Mesenchymal stem cell (in vitro differentiated cells and primary cell): ENCODE measurements around the gene TGFBR1.
"Not testable (repeated sequence)": the region's sequence is repeated elsewhere in the genome, so short reads cannot be mapped to it uniquely, and the experiment has no call there.

Source experiments
- DNase-seq: peaks from one replicate; pipeline ENCODE4 v3.0.0-alpha.2; 2013
- H2AFZ ChIP-seq: one replicate; pipeline ENCODE4 v1.6.1; 2013; ENCODE audit warnings: low read depth, mild to moderate bottlenecking, control low read depth, inconsistent platforms, low read length, moderate library complexity
- H2AK5ac ChIP-seq: 2 replicates; pipeline ENCODE4 v1.6.1; 2013; ENCODE audit warnings: low read length, moderate library complexity, mild to moderate bottlenecking, inconsistent platforms; ENCODE audit not compliant: severe bottlenecking
- H2BK120ac ChIP-seq: one replicate; pipeline ENCODE4 v1.6.1; 2013; ENCODE audit warnings: low read depth, mild to moderate bottlenecking, inconsistent platforms, low read length, moderate library complexity
- H2BK12ac ChIP-seq, 2 experiments: one replicate each; pipeline ENCODE4 v1.6.1; 2013; ENCODE audit warnings: inconsistent platforms in 2 of 2, low read length in 2 of 2, mild to moderate bottlenecking in 2 of 2, moderate library complexity in 2 of 2, control low read depth in 1 of 2
- H2BK15ac ChIP-seq: one replicate; pipeline ENCODE4 v1.6.1; 2013; ENCODE audit warnings: mild to moderate bottlenecking, low read depth, inconsistent platforms; ENCODE audit not compliant: poor library complexity, severe bottlenecking
- H2BK5ac ChIP-seq: 2 replicates; pipeline ENCODE4 v1.6.1; 2013; ENCODE audit warnings: low read depth, mild to moderate bottlenecking, low read length, control low read depth, inconsistent platforms; ENCODE audit not compliant: poor library complexity, severe bottlenecking
- H3K14ac ChIP-seq, 2 experiments: one replicate each; pipeline ENCODE4 v1.6.1; 2013; ENCODE audit warnings: inconsistent platforms in 2 of 2, low read length in 2 of 2, control low read depth in 1 of 2, mild to moderate bottlenecking in 1 of 2, moderate library complexity in 1 of 2
- H3K18ac ChIP-seq, 2 experiments: one replicate each; pipeline ENCODE4 v1.6.1; 2013; ENCODE audit warnings: inconsistent platforms in 2 of 2, low read length in 2 of 2, control low read depth in 1 of 2, low read depth in 1 of 2, mild to moderate bottlenecking in 1 of 2
- H3K23ac ChIP-seq, 2 experiments: one replicate each; pipeline ENCODE4 v1.6.1; 2013; ENCODE audit warnings: inconsistent platforms in 2 of 2, low read length in 2 of 2, mild to moderate bottlenecking in 2 of 2, moderate library complexity in 2 of 2, control low read depth in 1 of 2
- H3K27ac ChIP-seq: 2 replicates; pipeline ENCODE4 v1.5.1; 2013; ENCODE audit warnings: mild to moderate bottlenecking, moderate library complexity, low read length, control low read depth, inconsistent platforms; ENCODE audit not compliant: poor library complexity, severe bottlenecking
- H3K27me3 ChIP-seq, 2 experiments: 2 replicates each; pipeline versions ENCODE4 v1.6.1 to v1.7.0; 2013; ENCODE audit warnings: low read length in 2 of 2, mild to moderate bottlenecking in 2 of 2, moderate library complexity in 2 of 2, control low read depth in 1 of 2, inconsistent platforms in 1 of 2; ENCODE audit not compliant: control insufficient read depth in 1 of 2, insufficient read depth in 1 of 2
- H3K36me3 ChIP-seq, 2 experiments: 2 replicates each; pipeline versions ENCODE4 v1.6.1 to v1.7.0; 2013; ENCODE audit warnings: low read length in 2 of 2, control low read depth in 1 of 2, inconsistent platforms in 1 of 2, low read depth in 1 of 2, mild to moderate bottlenecking in 1 of 2; ENCODE audit not compliant: insufficient read depth in 2 of 2, control insufficient read depth in 1 of 2
- H3K4ac ChIP-seq, 2 experiments: one replicate each; pipeline ENCODE4 v1.6.1; 2013; ENCODE audit warnings: inconsistent platforms in 2 of 2, low read length in 2 of 2, mild to moderate bottlenecking in 2 of 2, moderate library complexity in 2 of 2, control low read depth in 1 of 2, low read depth in 1 of 2
- H3K4me1 ChIP-seq: 2 replicates; pipeline ENCODE4 v1.6.1; 2013; ENCODE audit warnings: low read depth, low read length, control low read depth; ENCODE audit not compliant: control insufficient read depth, insufficient read depth
- H3K4me2 ChIP-seq: 2 replicates; pipeline ENCODE4 v1.6.1; 2013; ENCODE audit warnings: low read length, mild to moderate bottlenecking, inconsistent platforms; ENCODE audit not compliant: poor library complexity, severe bottlenecking
- H3K4me3 ChIP-seq, 2 experiments: 2 replicates each; pipeline versions ENCODE4 v1.5.1 to v1.7.0; 2013; ENCODE audit warnings: low read length in 2 of 2, mild to moderate bottlenecking in 2 of 2, control low read depth in 1 of 2, low read depth in 1 of 2; ENCODE audit not compliant: insufficient read depth in 1 of 2
- H3K79me1 ChIP-seq: replicated peaks from 2 replicates; pipeline ENCODE4 v1.6.1; 2013; ENCODE audit warnings: mild to moderate bottlenecking, control low read depth, low read length, inconsistent platforms; ENCODE audit not compliant: poor library complexity, severe bottlenecking
- H3K9ac ChIP-seq: 2 replicates; pipeline ENCODE4 v1.7.0; 2013; ENCODE audit warnings: mild to moderate bottlenecking, low read length, moderate library complexity
- H3K9me3 ChIP-seq: 2 replicates; pipeline ENCODE4 v1.7.0; 2013; ENCODE audit warnings: mild to moderate bottlenecking, low read length; ENCODE audit not compliant: control insufficient read depth
- H4K8ac ChIP-seq: one replicate; pipeline ENCODE4 v1.6.1; 2013; ENCODE audit warnings: inconsistent platforms, mild to moderate bottlenecking, low read length, moderate library complexity
- H4K91ac ChIP-seq: one replicate; pipeline ENCODE4 v1.6.1; 2013; ENCODE audit warnings: mild to moderate bottlenecking, low read length, inconsistent platforms
- WGBS: methylation state at CpG from one replicate; pipeline ENCODE4 v1.1.7; 2013; ENCODE audit warnings: mixed read lengths; 5-methylcytosine and 5-hydroxymethylcytosine counted together

Gene TGFBR1

DNA sequence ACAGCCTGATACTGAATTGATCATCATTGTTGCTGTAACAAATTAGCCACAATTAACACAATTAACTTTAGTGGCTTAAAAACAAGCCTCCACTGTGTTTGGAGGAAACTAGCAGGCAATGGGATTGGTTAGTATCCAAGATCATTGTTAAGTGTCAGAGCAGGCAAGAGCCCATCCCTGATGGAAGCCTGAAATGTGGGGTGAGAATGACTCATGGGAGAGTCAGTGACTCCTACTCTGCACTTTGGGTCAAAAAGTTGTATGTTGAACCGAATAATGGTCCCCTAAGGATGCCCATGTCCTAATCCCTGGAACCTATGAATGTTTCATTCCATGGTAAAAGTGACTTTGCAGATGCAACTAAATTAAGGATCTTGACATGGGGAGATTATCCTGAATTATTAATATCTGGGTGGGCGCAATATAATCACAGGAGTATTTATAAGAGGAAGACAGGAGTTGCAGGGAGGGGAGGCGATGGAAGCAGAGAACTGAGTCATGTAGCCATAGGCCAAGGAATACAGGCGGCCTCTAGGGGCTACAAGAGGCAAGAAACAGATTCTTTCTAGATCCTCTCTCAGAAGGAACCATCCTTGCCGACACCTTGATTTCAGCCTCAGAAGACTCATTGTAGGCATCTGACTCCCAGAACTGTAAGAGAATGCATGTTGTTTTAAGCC is 88.0 kb downstream of the TGFBR1 start:
- peaks cover 42 to 63% of the 10 kb centered on the region in 2 experiments for H3K27me3 ChIP-seq
- no peak overlapping the region for H3K23ac ChIP-seq
- DNase-seq = peak; percentile 15
- H2AK5ac ChIP-seq = no peak overlapping the region
- H2BK12ac ChIP-seq = no peak overlapping the region
- H3K4me1 ChIP-seq = no peaks in the 10 kb centered on the region
- no peak overlapping the region for H2BK15ac ChIP-seq
- H3K18ac ChIP-seq = no peak overlapping the region
- H3K9ac ChIP-seq = peak overlapping the region; percentile 17
- peak overlapping the region in 1 of 2 experiments; percentile 3 for H3K4me3 ChIP-seq
- H3K27ac ChIP-seq = no peak overlapping the region
- H4K8ac ChIP-seq = no peak overlapping the region
- no peak overlapping the region for H3K4me2 ChIP-seq
- no peak overlapping the region for H2BK120ac ChIP-seq
- no peak overlapping the region for H3K4ac ChIP-seq
- no peak overlapping the region for H2BK5ac ChIP-seq
- H2AFZ ChIP-seq = no peak overlapping the region
- 52% methylated on average over 4 of the region's 5 CpGs for WGBS
- H3K79me1 ChIP-seq = no peaks in the 10 kb centered on the region
- no peak overlapping the region for H3K14ac ChIP-seq
- no peak overlapping the region for H4K91ac ChIP-seq
- H3K9me3 ChIP-seq = peaks cover 7% of the 10 kb centered on the region
- H3K36me3 ChIP-seq = no peaks in the 10 kb centered on the region

GRCh38 chr9:99193466-99193821 is 88.5 kb downstream of the TGFBR1 start:
- Histone ChIP-seq H4K8ac (no peak overlapping the region), H3K27me3 (peaks cover 41 to 65% of the 10 kb centered on the region in 2 experiments), H3K9me3 (peaks cover 7% of the 10 kb centered on the region), H3K23ac (no peak overlapping the region), H3K27ac (no peak overlapping the region), H3K4me1 (no peaks in the 10 kb centered on the region), H3K4me2 (no peak overlapping the region), H3K4me3 (peak overlapping the region in 1 of 2 experiments; percentile 3), H2BK15ac (no peak overlapping the region), H2AK5ac (no peak overlapping the region), H2AFZ (no peak overlapping the region), H3K18ac (no peak overlapping the region), H2BK5ac (no peak overlapping the region), H2BK120ac (no peak overlapping the region), H3K4ac (no peak overlapping the region), H4K91ac (no peak overlapping the region), H3K79me1 (no peaks in the 10 kb centered on the region), H3K36me3 (no peaks in the 10 kb centered on the region), H3K9ac (no peak overlapping the region), H3K14ac (no peak overlapping the region), H2BK12ac (no peak overlapping the region)
- WGBS = 88% methylated on average over 1 of the region's 2 CpGs
- DNase-seq = no peak

GRCh38 chr9:99196484-99196883 is 91.6 kb downstream of the TGFBR1 start:
- H3K4me2 ChIP-seq, H3K4ac ChIP-seq, H3K4me1 ChIP-seq, H2BK15ac ChIP-seq, H3K27ac ChIP-seq, H4K91ac ChIP-seq, H3K14ac ChIP-seq, H3K23ac ChIP-seq, H2AK5ac ChIP-seq, H3K36me3 ChIP-seq, DNase-seq, H2AFZ ChIP-seq, H2BK120ac ChIP-seq, H3K9ac ChIP-seq, H3K4me3 ChIP-seq, H3K9me3 ChIP-seq, H3K79me1 ChIP-seq, H2BK5ac ChIP-seq, H4K8ac ChIP-seq, H3K18ac ChIP-seq, H2BK12ac ChIP-seq: not testable (repeated sequence)
- WGBS = 87% methylated on average over 5 of the region's 5 CpGs
- H3K27me3 ChIP-seq = peaks cover 23 to 47% of the 10 kb centered on the region in 2 experiments

GRCh38 chr9:99197124-99197630 is 92.3 kb downstream of the TGFBR1 start:
- Histone ChIP-seq H3K4me3 (no peak overlapping the region), H2BK5ac (no peak overlapping the region), H3K79me1 (no peaks in the 10 kb centered on the region), H2BK15ac (no peak overlapping the region), H3K23ac (no peak overlapping the region), H3K9ac (no peak overlapping the region), H4K8ac (no peak overlapping the region), H4K91ac (no peak overlapping the region), H3K4me1 (no peaks in the 10 kb centered on the region), H3K27ac (no peak overlapping the region), H3K9me3 (peaks cover 7% of the 10 kb centered on the region), H2BK12ac (no peak overlapping the region), H3K36me3 (no peaks in the 10 kb centered on the region), H2BK120ac (no peak overlapping the region), H3K14ac (no peak overlapping the region), H3K4me2 (no peak overlapping the region), H2AK5ac (no peak overlapping the region), H2AFZ (no peak overlapping the region), H3K27me3 (peaks cover 23 to 44% of the 10 kb centered on the region in 2 experiments), H3K4ac (no peak overlapping the region), H3K18ac (no peak overlapping the region)
- WGBS = 98% methylated on average over 3 of the region's 3 CpGs
- no peak for DNase-seq
